Measurements from ENCODE around the gene HEATR1.

DNA sequence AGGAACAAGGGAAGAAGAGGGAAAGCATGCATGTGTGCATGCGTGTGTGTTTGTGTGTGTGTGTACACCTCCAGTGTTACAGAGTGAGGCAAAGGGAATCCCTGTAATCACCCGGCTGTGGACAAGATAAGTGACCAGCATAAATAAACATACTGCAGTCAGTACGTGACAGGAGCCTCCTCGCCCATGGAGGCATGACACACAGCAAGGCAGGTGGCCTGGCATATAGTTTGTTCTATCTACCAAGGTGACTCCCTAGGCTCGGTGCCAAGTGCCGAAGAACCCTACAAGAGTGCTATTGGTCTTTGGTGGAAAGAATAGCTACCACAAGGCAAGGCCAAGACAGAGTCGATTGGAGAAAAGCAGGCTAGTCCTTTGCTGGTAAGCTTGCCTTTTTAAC, 31.7 kb upstream of the HEATR1 start:
- no peak for TF ChIP-seq CTCF (IDR thresholded peaks at IDR 0.05)
- no peak for TF ChIP-seq POLR2A (IDR thresholded peaks at IDR 0.05)
